Suprapubic skin (tissue), 4 donors: ENCODE measurements around the gene FBXO21.

Source experiments
- CTCF ChIP-seq, 2 donors: fragments of 200-600 bp in 1 of 2; fragments of 450-650 bp in 1 of 2; sonication (generic) in 1 of 2; IDR thresholded peaks; one replicate each; pipeline ENCODE4 v1.5.1; 2016 to 2019; ENCODE audit warnings: antibody characterized with exemption in 2 of 2, mild to moderate bottlenecking in 1 of 2, moderate library complexity in 1 of 2
- EP300 ChIP-seq: sonication (generic); formaldehyde crosslinking; IDR thresholded peaks from one replicate; pipeline ENCODE4 v1.6.1; 2017; ENCODE audit warnings: antibody characterized with exemption
- POLR2A ChIP-seq, 2 donors: fragments of 450-650 bp; IDR thresholded peaks; one replicate each; pipeline ENCODE4 v1.6.1; 2017; ENCODE audit warnings: antibody characterized with exemption in 2 of 2, mild to moderate bottlenecking in 2 of 2, moderate library complexity in 2 of 2
- POLR2AphosphoS5 ChIP-seq, 3 donors: sonication (generic); formaldehyde crosslinking; IDR thresholded peaks; one replicate each; pipeline ENCODE4 v1.6.1; 2017; ENCODE audit warnings: antibody characterized with exemption in 3 of 3

DNA sequence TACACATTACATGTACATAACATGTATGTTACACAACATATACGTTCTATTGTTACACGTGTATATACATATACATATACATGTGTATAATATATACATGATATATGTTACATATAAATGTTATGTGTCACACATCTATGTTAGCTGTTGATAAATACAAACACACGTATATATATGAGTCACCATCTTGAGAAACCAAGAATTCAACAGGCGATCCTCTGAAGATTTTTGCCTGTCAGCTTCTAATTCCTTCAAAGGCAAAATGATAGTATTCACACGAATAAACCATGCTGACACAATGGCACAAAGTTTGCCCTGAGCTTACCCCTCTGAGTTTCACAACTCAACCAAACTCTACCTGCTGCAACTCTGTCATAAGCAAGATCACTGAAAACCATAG is 60.9 kb downstream of the FBXO21 start:
- TF ChIP-seq POLR2AphosphoS5 (IDR thresholded peaks at IDR 0.05), result no peak
- no peak for TF ChIP-seq POLR2A (IDR thresholded peaks at IDR 0.05)
- TF ChIP-seq CTCF (IDR thresholded peaks at IDR 0.05), result no peak
- TF ChIP-seq EP300, result no peak
